GM23248 (cell line): ENCODE data around the gene GABBR1.

Experiments used
- EZH2 ChIP-seq: fragments of 200-600 bp; sonication (generic); IDR thresholded peaks from 2 replicates; pipeline ENCODE4 v1.6.1; 2018; ENCODE audit warnings: antibody characterized with exemption, mild to moderate bottlenecking; ENCODE audit not compliant: insufficient read depth, poor library complexity, severe bottlenecking
- EZH2phosphoT487 ChIP-seq: fragments of 200-600 bp; sonication (generic); IDR thresholded peaks from 2 replicates; pipeline ENCODE4 v1.6.1; 2018; ENCODE audit warnings: antibody characterized with exemption, moderate library complexity, mild to moderate bottlenecking, low read depth; ENCODE audit not compliant: insufficient read depth

DNA sequence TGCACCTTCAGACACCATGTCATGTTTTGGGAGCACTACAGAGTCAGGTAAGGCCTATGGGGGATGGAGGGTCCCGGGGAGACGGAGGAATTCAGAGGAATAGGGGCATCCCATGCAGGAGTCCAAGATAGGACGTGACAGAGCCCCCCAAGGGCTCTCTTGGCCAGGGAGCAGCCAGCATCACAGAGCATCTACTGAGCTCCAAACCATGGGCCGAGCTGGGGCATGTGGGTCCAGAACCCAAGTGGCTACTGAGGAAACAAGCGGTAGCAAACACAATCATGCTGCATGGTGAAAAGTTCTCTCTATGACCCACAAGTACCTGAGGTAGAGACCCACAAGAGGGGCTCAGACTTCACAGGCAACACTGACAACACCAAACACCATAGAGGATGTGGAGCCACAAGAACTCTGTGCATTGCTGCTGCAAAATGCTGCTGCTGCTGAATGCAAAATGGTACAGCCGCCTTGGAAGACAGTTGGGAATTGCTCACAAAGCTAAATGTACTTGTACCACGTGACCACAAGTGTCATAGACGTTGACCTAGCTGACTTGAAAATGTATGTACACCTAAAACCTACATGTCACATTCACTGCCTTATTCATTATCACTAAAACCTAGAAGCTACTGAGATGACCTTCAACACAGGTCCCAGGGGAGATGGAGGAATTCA is 111.8 kb downstream of the GABBR1 start:
- TF ChIP-seq EZH2phosphoT487 (no peak), EZH2 (no peak)
